GM12872 (cell line): Measurements from ENCODE around the gene ITGA4.

Experiments used
- TF ChIP-seq, protein P1 (sequence below): IDR thresholded peaks from 3 replicates; pipeline ENCODE4 v1.5.1; 2011; ENCODE audit warnings: low read depth, mild to moderate bottlenecking, low read length, moderate library complexity; ENCODE audit not compliant: insufficient read depth

Gene ITGA4

DNA sequence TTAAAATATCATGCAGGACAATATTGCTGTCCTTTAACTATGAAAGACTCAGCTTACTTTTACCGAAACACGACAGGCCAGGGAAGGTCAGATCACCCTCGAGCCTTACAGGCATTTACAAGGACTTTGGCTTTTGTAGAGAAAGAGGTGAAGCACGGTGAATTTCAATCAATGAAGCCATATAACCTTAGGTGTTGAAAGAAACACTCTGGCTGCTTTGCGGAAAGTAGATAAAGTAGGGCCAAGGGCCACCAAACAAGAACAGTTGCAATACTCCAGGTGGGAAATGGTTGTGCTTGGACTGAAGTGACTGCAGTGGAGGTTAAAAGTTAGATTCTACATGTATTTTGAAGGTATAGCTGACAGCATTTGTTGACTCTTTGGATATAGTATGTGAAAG is 119.2 kb downstream of the ITGA4 start:
- TF ChIP-seq, protein P1, sequence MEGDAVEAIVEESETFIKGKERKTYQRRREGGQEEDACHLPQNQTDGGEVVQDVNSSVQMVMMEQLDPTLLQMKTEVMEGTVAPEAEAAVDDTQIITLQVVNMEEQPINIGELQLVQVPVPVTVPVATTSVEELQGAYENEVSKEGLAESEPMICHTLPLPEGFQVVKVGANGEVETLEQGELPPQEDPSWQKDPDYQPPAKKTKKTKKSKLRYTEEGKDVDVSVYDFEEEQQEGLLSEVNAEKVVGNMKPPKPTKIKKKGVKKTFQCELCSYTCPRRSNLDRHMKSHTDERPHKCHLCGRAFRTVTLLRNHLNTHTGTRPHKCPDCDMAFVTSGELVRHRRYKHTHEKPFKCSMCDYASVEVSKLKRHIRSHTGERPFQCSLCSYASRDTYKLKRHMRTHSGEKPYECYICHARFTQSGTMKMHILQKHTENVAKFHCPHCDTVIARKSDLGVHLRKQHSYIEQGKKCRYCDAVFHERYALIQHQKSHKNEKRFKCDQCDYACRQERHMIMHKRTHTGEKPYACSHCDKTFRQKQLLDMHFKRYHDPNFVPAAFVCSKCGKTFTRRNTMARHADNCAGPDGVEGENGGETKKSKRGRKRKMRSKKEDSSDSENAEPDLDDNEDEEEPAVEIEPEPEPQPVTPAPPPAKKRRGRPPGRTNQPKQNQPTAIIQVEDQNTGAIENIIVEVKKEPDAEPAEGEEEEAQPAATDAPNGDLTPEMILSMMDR, result no peak

DNA sequence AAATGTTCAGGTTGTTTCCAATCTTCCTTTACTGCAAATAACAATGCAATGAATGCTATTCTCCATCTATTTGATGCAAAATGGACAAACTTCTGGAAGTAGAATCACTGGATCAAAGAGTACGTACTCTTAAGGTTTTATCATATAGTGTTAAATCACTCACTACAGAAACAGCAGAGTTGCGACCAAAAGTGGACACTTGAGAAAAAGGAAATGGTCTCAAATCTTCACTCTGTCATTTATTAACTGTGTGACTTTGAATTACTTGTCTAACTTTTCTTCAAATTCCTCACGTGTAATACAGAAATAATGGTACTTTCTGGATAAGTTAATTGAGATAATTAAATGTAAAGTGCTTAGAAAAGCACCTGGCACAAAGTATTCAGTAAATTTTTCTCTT is 121.6 kb downstream of the ITGA4 start:
- TF ChIP-seq, protein P1, result no peak

DNA sequence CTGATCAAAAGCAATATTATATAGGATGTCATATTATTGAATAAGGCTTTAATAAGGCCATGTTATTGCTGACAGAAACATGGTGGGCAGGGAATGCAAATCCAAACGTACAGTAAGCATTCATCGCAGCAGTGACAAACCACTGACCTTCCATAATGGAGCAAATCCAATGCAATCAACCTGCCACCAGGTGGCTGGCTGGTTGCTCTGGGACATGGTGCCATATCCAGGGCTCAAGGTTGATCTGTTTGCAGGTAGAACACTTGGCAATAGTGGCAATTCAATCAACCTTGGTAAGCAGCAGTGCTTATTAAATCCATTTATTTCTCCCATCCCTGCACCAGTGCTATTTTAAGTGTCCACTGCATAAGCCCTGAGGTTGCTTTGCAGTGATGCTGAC is 124.3 kb downstream of the ITGA4 start:
- TF ChIP-seq, protein P1, result peak; percentile 50

DNA sequence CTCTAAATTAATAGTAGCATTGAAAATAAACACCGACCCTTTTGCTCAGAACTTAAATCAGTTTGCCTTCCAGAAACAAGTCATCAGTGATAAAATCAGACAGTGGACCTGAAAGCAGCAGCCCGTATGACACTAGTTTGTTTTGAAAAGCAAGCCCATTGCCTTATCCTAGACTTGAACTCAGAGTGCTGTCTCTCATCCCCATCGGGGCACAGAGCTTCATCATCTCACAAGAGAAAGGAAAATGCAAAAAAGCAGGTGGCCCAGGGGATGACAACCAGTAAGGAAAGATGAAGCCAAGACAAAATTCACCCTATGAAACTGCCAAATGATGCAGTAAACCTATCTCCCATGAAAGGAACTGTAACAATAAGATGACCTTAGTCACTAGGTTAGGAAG is 128.5 kb downstream of the ITGA4 start:
- TF ChIP-seq, protein P1, result no peak
